Cardiac muscle cell (in vitro differentiated cells and primary cell): ENCODE measurements around the gene CSF2. TPM values are rescaled to one million over a fixed set of nuclear protein-coding genes. Genes with fewer than 3 reads are reported as not detected.
"Not testable (repeated sequence)": the region's sequence is repeated elsewhere in the genome, so short reads cannot be mapped to it uniquely, and the experiment has no call there.

Experiments used
- DNase-seq, 2 donors: peaks; one replicate each; pipeline versions ENCODE4 v3.0.0 to v3.0.0-alpha.2; 2010 to 2017; ENCODE audit warnings: low read depth in 1 of 2, low spot score in 1 of 2
- H3K27ac ChIP-seq: fragments of 200-600 bp; sonication (generic); 2 replicates; pipeline ENCODE4 v1.5.1; 2016
- H3K27me3 ChIP-seq: fragments of 200-600 bp; sonication (generic); 2 replicates; pipeline ENCODE4 v1.6.0; 2016; ENCODE audit warnings: control low read depth
- H3K36me3 ChIP-seq: fragments of 200-600 bp; sonication (generic); 2 replicates; pipeline ENCODE4 v1.5.1; 2016; ENCODE audit warnings: control low read depth
- H3K4me1 ChIP-seq: fragments of 200-600 bp; sonication (generic); 2 replicates; pipeline ENCODE4 v1.8.1; 2017; ENCODE audit warnings: low read depth, mild to moderate bottlenecking, mixed run types
- H3K4me3 ChIP-seq: fragments of 200-600 bp; sonication (generic); 2 replicates; pipeline ENCODE4 v1.5.1; 2016; ENCODE audit warnings: mild to moderate bottlenecking
- H3K9me3 ChIP-seq: fragments of 200-600 bp; sonication (generic); 2 replicates; pipeline ENCODE4 v1.5.1; 2017; ENCODE audit warnings: low read depth, mild to moderate bottlenecking, control low read depth
- CTCF ChIP-seq: IDR thresholded peaks from 2 replicates; pipeline ENCODE4 v1.5.1; 2012; ENCODE audit warnings: low read depth, mild to moderate bottlenecking, low read length
- polyA plus RNA-seq: library from polyadenylated mRNA; unstranded; fragments of >200 nt; fragmentation: Nextera tagmentation; extraction: Ambion mirVana; gene quantifications from 2 replicates; pipeline ENCODE4 v1.2.1, GENCODE V29; 2016
- total RNA-seq: library from RNA; depleted of rRNA; stranded (reverse); fragments of >200 nt; gene quantifications from 2 replicates; pipeline ENCODE4 v1.2.3, GENCODE V29; 2016

CSF2 gene
- total and polyA plus RNA-seq, 2 experiments from 2014 or later: not detected

GRCh38 chr5:132105688-132106087 lies 32.1 kb downstream of the CSF2 start:
- TF ChIP-seq CTCF: no peak
- no peaks in the 10 kb centered on the region for H3K36me3 ChIP-seq
- H3K27ac ChIP-seq: no peak overlapping the region
- H3K4me1 ChIP-seq: peaks cover 9% of the 10 kb centered on the region
- no peaks in the 10 kb centered on the region for H3K27me3 ChIP-seq
- no peak overlapping the region for H3K4me3 ChIP-seq
- no peaks in the 10 kb centered on the region for H3K9me3 ChIP-seq
- DNase-seq: no peak

- not testable (repeated sequence) for H3K27me3 ChIP-seq, H3K4me3 ChIP-seq, H3K4me1 ChIP-seq, DNase-seq, H3K27ac ChIP-seq, H3K36me3 ChIP-seq, H3K9me3 ChIP-seq
Measured at GRCh38 chr5:132108495-132108894, 34.9 kb downstream of the CSF2 start.

- not testable (repeated sequence) for H3K4me3 ChIP-seq, DNase-seq, H3K9me3 ChIP-seq, H3K27me3 ChIP-seq, H3K27ac ChIP-seq, H3K36me3 ChIP-seq, H3K4me1 ChIP-seq
Measured at GRCh38 chr5:132108957-132109356, 35.4 kb downstream of the CSF2 start.

- no peak for TF ChIP-seq CTCF
- Histone ChIP-seq H3K27me3 (no peaks in the 10 kb centered on the region), H3K4me3 (no peak overlapping the region), H3K36me3 (no peaks in the 10 kb centered on the region), H3K9me3 (no peaks in the 10 kb centered on the region), H3K27ac (no peak overlapping the region), H3K4me1 (no peaks in the 10 kb centered on the region)
- DNase-seq: no peak
Measured at GRCh38 chr5:132109494-132110053, 36.0 kb downstream of the CSF2 start.

- Histone ChIP-seq H3K27ac (no peak overlapping the region), H3K4me3 (no peak overlapping the region), H3K36me3 (no peaks in the 10 kb centered on the region), H3K9me3 (no peaks in the 10 kb centered on the region), H3K27me3 (no peaks in the 10 kb centered on the region), H3K4me1 (no peaks in the 10 kb centered on the region)
- DNase-seq: no peak
- no peak for TF ChIP-seq CTCF
Measured at GRCh38 chr5:132110195-132110594, 36.6 kb downstream of the CSF2 start.

GRCh38 chr5:132110930-132111329 lies 37.3 kb downstream of the CSF2 start:
- Histone ChIP-seq H3K4me3 (no peak overlapping the region), H3K36me3 (no peaks in the 10 kb centered on the region), H3K27ac (no peak overlapping the region), H3K4me1 (no peaks in the 10 kb centered on the region), H3K9me3 (no peaks in the 10 kb centered on the region), H3K27me3 (no peaks in the 10 kb centered on the region)
- no peak for DNase-seq
- no peak for TF ChIP-seq CTCF

- H3K36me3 ChIP-seq: no peaks in the 10 kb centered on the region
- H3K4me3 ChIP-seq: no peak overlapping the region
- no peak for DNase-seq
- H3K27me3 ChIP-seq: no peaks in the 10 kb centered on the region
- H3K9me3 ChIP-seq: no peaks in the 10 kb centered on the region
- H3K27ac ChIP-seq: no peak overlapping the region
- no peaks in the 10 kb centered on the region for H3K4me1 ChIP-seq
- TF ChIP-seq CTCF: no peak
Measured at GRCh38 chr5:132112111-132112510, 38.5 kb downstream of the CSF2 start.
